Stomach (tissue), 9 donors: ENCODE results near the gene NXPH2. TPM values are rescaled to one million over a fixed set of nuclear protein-coding genes. Genes with fewer than 3 reads are reported as not detected.

Source experiments
- DNase-seq, 2 donors: peaks; one replicate each; pipeline versions ENCODE4 v3.0.0 to v3.0.0-alpha.2; 2013 to 2019
- H3K27ac ChIP-seq, 5 donors: fragments of 200-600 bp in 4 of 5; sonication (generic) in 4 of 5; one replicate each; pipeline ENCODE4 v1.5.1; 2013 to 2019; ENCODE audit warnings: mild to moderate bottlenecking in 1 of 5, moderate library complexity in 1 of 5
- H3K27me3 ChIP-seq, 3 donors: fragments of 200-600 bp; sonication (generic); one replicate each; pipeline ENCODE4 v1.5.1; 2017 to 2019; ENCODE audit warnings: mixed run types in 1 of 3
- H3K36me3 ChIP-seq, 4 donors: fragments of 200-600 bp; sonication (generic); 1 replicate in 3 of 4; 2 replicates in 1 of 4; pipeline ENCODE4 v1.5.1; 2016 to 2019
- H3K4me1 ChIP-seq, 4 donors: fragments of 200-600 bp; sonication (generic); one replicate each; pipeline ENCODE4 v1.5.1; 2016 to 2019
- H3K4me3 ChIP-seq, 4 donors: fragments of 200-600 bp; sonication (generic) in 3 of 4; one replicate each; pipeline ENCODE4 v1.5.1; 2016 to 2019; ENCODE audit warnings: mild to moderate bottlenecking in 1 of 4
- H3K9me3 ChIP-seq, 4 donors: fragments of 200-600 bp; sonication (generic); one replicate each; pipeline ENCODE4 v1.5.1; 2016 to 2019
- CTCF ChIP-seq, 7 experiments: fragments of 450-650 bp in 4 of 7; fragments of 200-600 bp in 3 of 7; sonication (generic) in 3 of 7; IDR thresholded peaks; one replicate each; pipeline ENCODE4 v1.5.1; 2016 to 2019; ENCODE audit warnings: antibody characterized with exemption in 7 of 7, control low read depth in 2 of 7, mild to moderate bottlenecking in 1 of 7
- EP300 ChIP-seq: sonication (generic); formaldehyde crosslinking; IDR thresholded peaks from one replicate; pipeline ENCODE4 v1.6.1; 2017; ENCODE audit warnings: antibody characterized with exemption
- POLR2A ChIP-seq, 4 donors: fragments of 450-650 bp; IDR thresholded peaks; one replicate each; pipeline ENCODE4 v1.6.1; 2016; ENCODE audit warnings: antibody characterized with exemption in 4 of 4, control low read depth in 2 of 4, mild to moderate bottlenecking in 1 of 4, moderate library complexity in 1 of 4
- POLR2AphosphoS5 ChIP-seq, 3 donors: sonication (generic); formaldehyde crosslinking; IDR thresholded peaks; one replicate each; pipeline ENCODE4 v1.6.1; 2016; ENCODE audit warnings: antibody characterized with exemption in 3 of 3
- WGBS, 5 donors: extraction: QIAGEN DNeasy Blood & Tissue Kit in 3 of 5; methylation state at CpG; one replicate each; pipeline versions ENCODE4 v1.1.5 to v1.1.7; 2013 to 2018; 5-methylcytosine and 5-hydroxymethylcytosine counted together
- intact Hi-C: fragments of 100-400 bp; cut with DNase I; formaldehyde crosslinking; loops from one replicate; pipeline ENCODE4 v1.15.1; 2023; ENCODE audit warnings: low total_unique reads
- polyA plus RNA-seq, 3 donors: library from polyadenylated mRNA; stranded (reverse); fragments of 200-250 nt; gene quantifications; one replicate each; pipeline ENCODE4 v1.2.3, GENCODE V29; 2013
- total RNA-seq, 5 donors: library from RNA; depleted of rRNA; stranded (reverse); fragments of >200 nt; gene quantifications; one replicate each; pipeline versions ENCODE4 v1.1.0 to v1.2.3, GENCODE V29; 2014 to 2016
- donor health status: healthy with polysubstance abuse.
- donor health status: Bipolar disorder and iron deficiency.
- donor health status: healthy.

Gene NXPH2
- total and polyA plus RNA-seq, 8 donors: 1.1 TPM; not detected in 7

GRCh38 chr2:138620431-138620830 is 159.8 kb downstream of the NXPH2 start:
- Histone ChIP-seq H3K27ac (no peak overlapping the region), H3K4me3 (no peak overlapping the region), H3K4me1 (no peaks in the 10 kb centered on the region), H3K9me3 (no peaks in the 10 kb centered on the region), H3K36me3 (no peaks in the 10 kb centered on the region), H3K27me3 (no peaks in the 10 kb centered on the region)
- no peak for DNase-seq
- 76 to 83% (median 80%) methylated on average over 2 of the region's 2 CpGs for WGBS, 5 donors
- intact Hi-C loops: no loop called here
- TF ChIP-seq POLR2A (IDR thresholded peaks at IDR 0.05): no peak
- no peak for TF ChIP-seq CTCF (IDR thresholded peaks at IDR 0.05)
- no peak for TF ChIP-seq POLR2AphosphoS5 (IDR thresholded peaks at IDR 0.05)
- no peak for TF ChIP-seq EP300
